ENCODE data around the gene DGCR2. TPM values are rescaled to one million over a fixed set of nuclear protein-coding genes. Genes with fewer than 3 reads are reported as not detected.

The DGCR2 gene
- total and polyA plus RNA-seq, 2 of the 8 experiments (the other 6 are each of a cell fraction or from before 2014, with no cell fraction given), result 42.3 to 62.2 TPM

- Histone ChIP-seq H3K27me3 (replicated peaks in 1 of 4; ENCODE audit: control insufficient read depth in 3 of 4, extremely low read depth in 1 of 4, insufficient read depth in 3 of 4, low read length in 3 of 4) (no peaks in the 10 kb centered on the region), H4K5ac (ENCODE audit: insufficient read length, low read depth, low read length) (no peak overlapping the region), H3K9ac (replicated peaks in 1 of 4; ENCODE audit: extremely low read depth in 1 of 4, low read depth in 3 of 4, low read length in 3 of 4) (no peak overlapping the region), H3K9me3 (ENCODE audit: insufficient read depth in 2 of 2, low read depth in 1 of 2, low read length in 1 of 2) (no peaks in the 10 kb centered on the region), H4K8ac (ENCODE audit: extremely low read depth, insufficient read depth, low read length) (no peak overlapping the region), H2BK20ac (ENCODE audit: low read length) (no peak overlapping the region), H3K4ac (replicated peaks; ENCODE audit: insufficient read length, low read depth, low read length) (no peak overlapping the region), H2BK120ac (replicated peaks; ENCODE audit: low read depth, low read length) (no peak overlapping the region), H3K23ac (ENCODE audit: insufficient read length) (no peak overlapping the region), H3K27ac (ENCODE audit: low read depth, low read length) (no peak overlapping the region), H3K4me2 (ENCODE audit: insufficient read depth in 1 of 2, low read depth in 2 of 2, low read length in 2 of 2) (no peak overlapping the region), H3K4me3 (ENCODE audit: extremely low read depth in 1 of 4, insufficient read depth in 2 of 4, low read depth in 3 of 4, low read length in 4 of 4) (no peak overlapping the region), H3K36me3 (ENCODE audit: control insufficient read depth in 2 of 4, insufficient read depth in 4 of 4, low read length in 3 of 4) (peaks cover 10 to 38% (median 32%) of the 10 kb centered on the region in 4 experiments; a peak in 6 of 8 replicates), H3K56ac (replicated peaks; ENCODE audit: insufficient read length, low read depth, low read length) (no peak overlapping the region), H2AFZ (ENCODE audit: low read length) (no peak overlapping the region), H2BK5ac (ENCODE audit: low read depth, low read length) (no peak overlapping the region), H3K4me1 (replicated peaks in 1 of 4; ENCODE audit: control insufficient read depth in 3 of 4, insufficient read depth in 4 of 4, low read length in 3 of 4) (no peaks in the 10 kb centered on the region), H3K23me2 (ENCODE audit: low read depth, low read length) (no peaks in the 10 kb centered on the region), H2BK15ac (ENCODE audit: low read length) (no peak overlapping the region), H3K79me2 (ENCODE audit: control insufficient read depth in 1 of 2, insufficient read depth in 2 of 2, low read length in 2 of 2) (peaks cover 0 to 3% of the 10 kb centered on the region in 2 experiments; a peak in 1 of 4 replicates), H3K14ac (ENCODE audit: insufficient read length) (no peak overlapping the region), H2BK12ac (ENCODE audit: low read depth, low read length) (no peak overlapping the region), H3K79me1 (ENCODE audit: low read depth, low read length) (no peaks in the 10 kb centered on the region; the same call in 1 of the 2 replicates), H3K18ac (ENCODE audit: extremely low read depth, low read length) (no peak overlapping the region), H2AK5ac (ENCODE audit: low read depth, low read length) (no peak overlapping the region), H4K20me1 (replicated peaks in 1 of 2; ENCODE audit: control insufficient read depth in 1 of 2, insufficient read depth in 2 of 2, low read length in 2 of 2) (peaks cover 2 to 3% of the 10 kb centered on the region in 2 experiments), H4K91ac (replicated peaks; ENCODE audit: insufficient read length, low read length) (no peak overlapping the region)
- DNase-seq (ENCODE audit: low read depth in 1 of 2, low spot score in 2 of 2) (no peak), FAIRE-seq (no peak)
- CTCF ChIA-PET (ENCODE audit: partially characterized antibody), result interaction anchor here (1.0 to 2.0 kb wide), 2 partner anchors 12 to 20 kb away, joined by 3 to 6 read pairs; no protein-coding TSS in a partner anchor
- no peak for TF ChIP-seq KDM5A (IDR thresholded peaks at IDR 0.05; ENCODE audit: low read length)
- POLR2A ChIA-PET (ENCODE audit: partially characterized antibody), result interaction anchor here (1.0 kb wide), 1 partner anchor 10 kb away, joined by 3 read pairs; no protein-coding TSS in a partner anchor
- WGBS, 2 experiments (ENCODE audit: extremely low coverage in 1 of 2, insufficient coverage in 1 of 2, insufficient read length in 1 of 2, insufficient replicate concordance in 2 of 2, low coverage in 1 of 2, low lambda C conversion rate in 2 of 2, missing lambda C conversion rate in 1 of 2), result 94% methylated on average over 15 of the region's 15 CpGs; no CpG with 5 or more reads in 1 of the 2 experiments
These were observed 16.2 kb upstream of the DGCR2 start for GRCh38 chr22:19138217-19139000.

Data from H1 (cell line).